MM.1S (cell line): Measurements from ENCODE around the gene EMSY.

Experiments used
- EZH2 ChIP-seq: fragments of 300-600 bp; sonication (generic); optimal IDR thresholded peaks from 2 replicates; pipeline ENCODE3; 2017; ENCODE audit warnings: low read depth, mild to moderate bottlenecking, antibody characterized with exemption, low read length, mixed read lengths
- EZH2phosphoT487 ChIP-seq: fragments of 300-600 bp; sonication (generic); IDR thresholded peaks from 2 replicates; pipeline ENCODE4 v1.6.1; 2018; ENCODE audit warnings: antibody characterized with exemption, low read length
- TF ChIP-seq, protein P1 (sequence below): fragments of 300-600 bp; sonication (generic); IDR thresholded peaks from 2 replicates; pipeline ENCODE4 v1.5.1; 2016; ENCODE audit warnings: antibody characterized with exemption, low read length, mixed read lengths

DNA sequence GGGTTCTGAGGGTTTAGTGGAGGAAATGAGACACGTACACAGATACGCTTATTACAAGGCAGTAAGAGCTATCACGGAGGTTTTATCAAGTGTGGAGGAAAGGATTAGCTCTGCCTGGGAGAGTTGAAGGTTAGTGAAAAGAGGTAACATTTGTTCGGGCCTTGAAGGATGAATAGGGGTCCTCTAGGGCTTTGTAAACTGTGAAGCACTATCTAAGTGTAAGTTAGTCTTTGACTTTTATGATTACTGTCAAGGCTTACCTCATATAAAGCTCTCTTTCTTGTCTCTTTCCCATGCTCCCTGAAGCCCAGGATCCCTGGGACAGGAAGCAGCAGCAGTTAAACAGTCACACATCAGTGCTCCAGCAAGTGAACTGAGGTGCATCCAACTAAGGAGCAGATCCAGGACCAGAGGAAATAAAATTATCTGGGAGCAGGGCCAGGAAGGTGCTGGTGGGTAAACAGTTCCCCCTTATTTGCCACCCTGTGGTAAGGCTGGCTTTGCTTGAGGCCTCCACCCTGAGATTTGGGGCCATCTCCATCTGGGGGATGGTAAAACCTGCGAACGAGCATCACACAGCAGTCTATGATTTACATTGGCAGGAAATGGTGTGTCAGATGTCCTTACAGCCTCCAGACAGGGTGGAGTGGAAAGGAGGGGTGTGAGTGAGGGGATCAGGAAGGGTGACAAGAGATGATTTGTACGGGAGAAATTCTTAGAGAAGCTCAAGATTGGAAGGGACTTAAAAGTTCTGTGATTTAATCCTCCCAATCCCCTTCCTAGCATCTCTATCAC is 36.5 kb upstream of the EMSY start:
- TF ChIP-seq EZH2phosphoT487 (no peak), EZH2 (no peak)
- TF ChIP-seq, protein P1, sequence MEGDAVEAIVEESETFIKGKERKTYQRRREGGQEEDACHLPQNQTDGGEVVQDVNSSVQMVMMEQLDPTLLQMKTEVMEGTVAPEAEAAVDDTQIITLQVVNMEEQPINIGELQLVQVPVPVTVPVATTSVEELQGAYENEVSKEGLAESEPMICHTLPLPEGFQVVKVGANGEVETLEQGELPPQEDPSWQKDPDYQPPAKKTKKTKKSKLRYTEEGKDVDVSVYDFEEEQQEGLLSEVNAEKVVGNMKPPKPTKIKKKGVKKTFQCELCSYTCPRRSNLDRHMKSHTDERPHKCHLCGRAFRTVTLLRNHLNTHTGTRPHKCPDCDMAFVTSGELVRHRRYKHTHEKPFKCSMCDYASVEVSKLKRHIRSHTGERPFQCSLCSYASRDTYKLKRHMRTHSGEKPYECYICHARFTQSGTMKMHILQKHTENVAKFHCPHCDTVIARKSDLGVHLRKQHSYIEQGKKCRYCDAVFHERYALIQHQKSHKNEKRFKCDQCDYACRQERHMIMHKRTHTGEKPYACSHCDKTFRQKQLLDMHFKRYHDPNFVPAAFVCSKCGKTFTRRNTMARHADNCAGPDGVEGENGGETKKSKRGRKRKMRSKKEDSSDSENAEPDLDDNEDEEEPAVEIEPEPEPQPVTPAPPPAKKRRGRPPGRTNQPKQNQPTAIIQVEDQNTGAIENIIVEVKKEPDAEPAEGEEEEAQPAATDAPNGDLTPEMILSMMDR, result no peak
